ENCODE measurements around the gene MRPL48.
"Not testable (repeated sequence)": the region's sequence is repeated elsewhere in the genome, so short reads cannot be mapped to it uniquely, and the experiment has no call there.

The MRPL48 gene

DNA sequence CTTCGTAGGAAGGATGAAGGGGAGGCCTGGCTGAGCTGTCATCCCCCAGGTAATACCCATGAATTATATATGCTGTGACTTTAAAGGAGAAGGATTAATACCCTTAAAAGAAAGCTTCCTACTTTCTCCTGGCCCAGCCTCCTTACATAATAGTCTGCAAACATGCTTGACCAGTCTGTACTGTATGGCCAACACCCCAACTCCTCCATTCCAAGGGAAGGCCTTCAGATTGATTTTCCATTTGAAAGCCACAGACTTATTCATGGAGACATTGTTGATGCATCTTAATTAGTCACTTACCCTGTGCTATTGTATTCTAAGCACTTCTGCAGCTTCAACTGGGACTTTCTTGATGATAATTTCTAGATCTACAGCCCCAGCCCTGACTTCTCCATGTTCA, 91.1 kb downstream of the MRPL48 start:
- H3K4me3 ChIP-seq (ENCODE audit: low read depth, low read length) = no peak overlapping the region
- DNase-seq (ENCODE audit: low read depth) = no peak
- TF ChIP-seq, protein P1, sequence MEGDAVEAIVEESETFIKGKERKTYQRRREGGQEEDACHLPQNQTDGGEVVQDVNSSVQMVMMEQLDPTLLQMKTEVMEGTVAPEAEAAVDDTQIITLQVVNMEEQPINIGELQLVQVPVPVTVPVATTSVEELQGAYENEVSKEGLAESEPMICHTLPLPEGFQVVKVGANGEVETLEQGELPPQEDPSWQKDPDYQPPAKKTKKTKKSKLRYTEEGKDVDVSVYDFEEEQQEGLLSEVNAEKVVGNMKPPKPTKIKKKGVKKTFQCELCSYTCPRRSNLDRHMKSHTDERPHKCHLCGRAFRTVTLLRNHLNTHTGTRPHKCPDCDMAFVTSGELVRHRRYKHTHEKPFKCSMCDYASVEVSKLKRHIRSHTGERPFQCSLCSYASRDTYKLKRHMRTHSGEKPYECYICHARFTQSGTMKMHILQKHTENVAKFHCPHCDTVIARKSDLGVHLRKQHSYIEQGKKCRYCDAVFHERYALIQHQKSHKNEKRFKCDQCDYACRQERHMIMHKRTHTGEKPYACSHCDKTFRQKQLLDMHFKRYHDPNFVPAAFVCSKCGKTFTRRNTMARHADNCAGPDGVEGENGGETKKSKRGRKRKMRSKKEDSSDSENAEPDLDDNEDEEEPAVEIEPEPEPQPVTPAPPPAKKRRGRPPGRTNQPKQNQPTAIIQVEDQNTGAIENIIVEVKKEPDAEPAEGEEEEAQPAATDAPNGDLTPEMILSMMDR (IDR thresholded peaks at IDR 0.05; ENCODE audit: insufficient read depth, low read depth, low read length, missing control alignments) = no peak

DNA sequence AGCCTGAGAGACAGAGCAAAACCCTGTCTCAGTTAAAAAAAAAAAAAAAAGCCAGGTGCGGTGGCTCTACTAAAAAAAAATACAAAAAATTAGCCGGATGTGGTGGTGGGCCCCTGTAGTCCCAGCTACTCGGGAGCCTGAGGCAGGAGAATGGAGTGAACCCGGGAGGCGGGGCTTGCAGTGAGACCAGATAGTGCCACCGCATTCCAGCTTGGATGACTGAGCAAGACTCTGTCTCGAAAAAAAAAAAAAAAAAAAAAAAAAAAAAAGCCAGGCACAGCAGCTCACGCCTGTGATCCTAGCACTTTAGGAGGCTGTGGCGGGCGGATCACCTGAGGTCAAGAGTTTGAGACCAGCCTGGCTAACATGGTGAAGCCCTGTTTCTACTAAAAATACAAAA, 92.8 kb downstream of the MRPL48 start:
- H3K4me3 ChIP-seq (ENCODE audit: low read depth, low read length); DNase-seq (ENCODE audit: low read depth): not testable (repeated sequence)

DNA sequence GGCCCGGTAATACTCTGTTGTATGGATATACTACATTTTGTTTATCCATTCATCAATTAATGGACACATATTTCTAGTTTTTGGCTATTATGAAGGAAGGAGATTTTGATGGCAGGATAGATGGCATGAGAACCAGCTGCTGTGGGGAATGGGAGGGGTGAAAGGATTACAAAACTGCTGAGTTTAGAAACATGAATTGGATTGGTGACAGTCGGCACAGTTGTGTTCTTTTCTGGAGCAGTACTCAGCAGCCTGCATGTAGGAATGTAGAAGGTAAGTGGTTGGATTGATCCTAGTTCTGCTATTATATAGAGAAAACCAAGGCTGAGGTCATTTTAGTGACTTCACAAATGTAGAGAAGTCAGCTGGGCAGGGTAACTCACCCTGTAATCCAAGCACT, 96.2 kb downstream of the MRPL48 start:
- TF ChIP-seq, protein P1 (IDR thresholded peaks at IDR 0.05; ENCODE audit: insufficient read depth, low read depth, low read length, missing control alignments) = no peak
- no peak overlapping the region for H3K4me3 ChIP-seq (ENCODE audit: low read depth, low read length)
- DNase-seq (ENCODE audit: low read depth) = no peak

DNA sequence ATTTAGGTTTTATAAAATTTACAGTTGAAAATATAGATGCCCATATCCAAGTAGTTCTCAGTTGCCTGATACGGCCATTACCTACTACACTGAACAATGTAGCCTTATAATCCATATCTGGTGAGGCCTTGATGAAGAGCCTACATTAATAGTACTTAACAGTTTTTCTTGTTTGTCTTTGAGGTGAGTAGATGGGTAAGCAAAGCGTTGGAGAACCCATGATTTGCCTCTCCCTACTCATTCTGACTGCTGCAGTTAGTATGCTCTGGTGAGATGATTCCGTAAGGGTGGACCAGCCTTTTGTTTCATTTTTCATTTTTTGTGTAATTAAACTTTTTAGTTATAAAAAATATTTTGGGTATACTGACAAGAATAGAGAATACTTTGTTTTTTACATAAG, 100.6 kb downstream of the MRPL48 start:
- no peak overlapping the region for H3K4me3 ChIP-seq (ENCODE audit: low read depth, low read length)
- DNase-seq (ENCODE audit: low read depth) = no peak
- TF ChIP-seq, protein P1 (IDR thresholded peaks at IDR 0.05; ENCODE audit: insufficient read depth, low read depth, low read length, missing control alignments) = no peak

DNA sequence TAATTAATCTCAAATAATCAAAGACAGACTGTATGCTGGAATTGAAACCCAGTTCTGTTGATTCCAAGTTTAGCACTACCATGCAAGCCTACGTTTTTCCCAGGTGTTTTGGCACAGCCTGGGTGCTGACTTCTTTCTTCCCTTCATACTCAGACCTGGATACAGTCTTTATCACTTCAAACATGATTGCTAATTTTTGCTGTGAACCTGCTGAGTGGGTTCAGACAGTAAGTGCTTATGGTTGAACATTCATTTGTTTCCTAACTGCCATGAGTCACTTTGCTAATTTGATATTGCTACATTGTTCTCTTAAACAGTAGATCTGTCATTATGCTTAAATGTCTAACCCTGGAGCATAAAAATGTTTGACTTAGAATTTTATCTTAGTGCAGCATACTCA, 101.3 kb downstream of the MRPL48 start:
- TF ChIP-seq, protein P1 (IDR thresholded peaks at IDR 0.05; ENCODE audit: insufficient read depth, low read depth, low read length, missing control alignments) = no peak
- no peak overlapping the region for H3K4me3 ChIP-seq (ENCODE audit: low read depth, low read length)
- no peak for DNase-seq (ENCODE audit: low read depth)

DNA sequence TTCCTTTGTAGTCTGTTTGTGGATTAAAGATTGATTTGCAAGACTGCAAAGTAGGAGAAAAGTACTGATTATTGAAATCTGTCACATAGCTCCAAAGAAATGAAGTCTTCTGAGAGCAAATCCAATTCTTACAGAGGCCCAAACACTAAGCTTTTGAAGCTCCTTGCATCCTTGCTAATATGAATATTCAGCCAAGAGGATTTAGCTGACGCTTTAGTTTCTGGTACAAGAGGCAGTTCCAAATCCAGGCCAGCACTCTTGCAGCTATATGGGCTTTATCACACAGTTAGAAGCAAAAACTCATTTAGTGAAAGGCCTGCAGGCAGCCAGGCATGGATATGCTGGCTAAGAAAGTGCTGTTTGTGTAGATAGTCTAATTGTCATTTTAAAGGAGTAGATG, 101.9 kb downstream of the MRPL48 start:
- no peak for DNase-seq (ENCODE audit: low read depth)
- H3K4me3 ChIP-seq (ENCODE audit: low read depth, low read length) = no peak overlapping the region
- TF ChIP-seq, protein P1 (IDR thresholded peaks at IDR 0.05; ENCODE audit: insufficient read depth, low read depth, low read length, missing control alignments) = no peak

DNA sequence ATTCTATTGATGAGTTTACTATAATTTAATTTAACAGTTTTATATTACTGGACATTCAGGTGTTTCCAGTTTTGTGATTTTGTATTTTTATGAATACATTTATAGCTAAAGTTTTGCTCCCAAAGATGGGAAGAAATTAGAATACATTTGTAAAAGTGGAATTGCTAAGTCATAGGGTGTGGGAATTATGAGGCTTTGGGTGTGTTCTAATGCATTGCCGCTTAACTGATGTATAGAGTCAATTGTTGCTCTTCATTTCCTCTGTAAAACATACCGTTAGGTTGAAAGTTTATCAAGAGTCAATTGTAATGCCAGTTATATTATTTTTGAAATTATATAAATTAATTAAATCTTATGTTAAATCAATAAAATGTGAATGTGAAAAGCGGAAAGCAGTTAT, 105.4 kb downstream of the MRPL48 start:
- H3K4me3 ChIP-seq (ENCODE audit: low read depth, low read length) = no peak overlapping the region
- no peak for DNase-seq (ENCODE audit: low read depth)
- TF ChIP-seq, protein P1 (IDR thresholded peaks at IDR 0.05; ENCODE audit: insufficient read depth, low read depth, low read length, missing control alignments) = no peak

Measured in GM12865 (cell line).